GM18508 (cell line): ENCODE measurements around the gene BCKDK.

Source experiments
- ATAC-seq: cut with Tn5 transposase; IDR thresholded peaks from one replicate; pipeline ENCODE4 v1.9.1; 2021; ENCODE audit warnings: moderate number of reproducible peaks; ENCODE audit not compliant: insufficient read depth, unreplicated experiment

BCKDK gene

DNA sequence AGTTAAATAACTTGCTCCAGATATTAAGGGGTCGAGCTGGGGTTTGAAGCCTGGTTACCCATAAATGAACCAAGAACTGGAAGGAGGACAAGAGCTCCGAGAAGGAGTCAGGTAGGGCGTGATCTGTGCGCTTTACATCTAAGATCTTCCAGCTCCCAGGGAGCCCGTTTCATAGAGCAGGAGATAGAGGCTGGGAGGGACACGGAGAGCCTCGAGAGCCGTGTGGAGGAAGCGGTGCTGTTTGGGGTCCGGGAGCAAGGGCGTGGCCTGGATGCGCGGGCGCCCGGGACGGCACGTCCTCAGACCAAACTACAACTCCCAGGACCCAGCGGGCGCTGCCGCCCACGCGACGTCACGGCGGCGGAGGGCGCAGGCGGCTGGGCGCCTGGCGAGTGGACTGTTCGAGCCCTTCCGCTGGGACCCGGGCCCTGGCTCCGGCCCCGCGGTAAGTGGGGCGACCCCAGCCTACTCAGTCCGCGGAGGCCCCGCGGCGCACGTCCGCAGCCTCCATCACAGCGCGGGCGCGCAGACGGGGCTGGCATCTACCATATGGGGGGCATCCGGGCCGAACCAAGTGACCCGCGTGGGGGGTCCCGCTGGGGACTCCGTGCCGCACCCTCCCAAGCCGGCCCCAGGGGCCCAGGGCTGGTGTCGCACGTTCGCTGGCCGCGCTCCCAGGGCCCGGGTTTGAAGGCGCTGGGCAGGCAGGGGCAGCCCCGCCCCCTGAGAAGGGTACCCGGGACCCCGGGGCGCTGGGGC is at the start of gene BCKDK:
BCKDK (plus strand) TSS at position 352 of the 759 bp plus-strand sequence. CDS start 838 bp downstream, outside the sequence.
- peak; percentile 48 for ATAC-seq

DNA sequence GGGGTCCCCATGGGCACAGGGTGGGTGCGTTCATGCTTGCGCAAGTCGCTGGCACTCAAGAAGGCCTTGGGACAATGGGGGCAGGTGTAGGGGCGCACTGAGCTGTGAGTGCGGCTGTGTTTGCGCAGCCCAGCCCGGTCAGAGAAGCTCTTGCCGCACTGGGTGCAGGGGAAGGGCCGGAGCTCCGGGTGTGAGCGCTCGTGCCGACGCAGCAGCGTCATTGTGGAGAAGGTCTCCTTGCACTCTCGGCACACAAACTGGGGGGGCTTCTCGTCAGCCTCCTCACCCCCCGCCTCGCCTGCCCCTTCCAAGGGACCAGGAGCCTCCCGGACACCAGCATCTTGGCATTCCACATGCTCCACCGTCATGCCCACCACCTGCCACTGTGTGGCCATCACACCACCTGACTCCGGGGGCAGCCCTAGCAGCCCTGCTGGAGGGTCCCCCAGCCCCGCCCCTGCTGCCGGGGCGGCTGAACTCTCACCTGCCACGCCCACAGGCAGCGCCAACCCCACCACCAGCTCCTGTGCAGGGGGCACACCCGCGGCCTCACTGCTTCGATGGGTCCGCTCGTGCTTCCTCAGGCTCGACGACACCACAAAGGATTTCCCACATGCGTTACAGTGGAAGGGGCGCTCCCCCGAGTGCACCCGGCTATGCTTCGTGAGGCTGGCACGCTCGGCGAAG is 46.9 kb upstream of the BCKDK start:
- no peak for ATAC-seq

- ATAC-seq: no peak
Observed at GRCh38 chr16:31061813-31062440, 46.3 kb upstream of the BCKDK start.

GRCh38 chr16:31063495-31063842 is 44.7 kb upstream of the BCKDK start:
- ATAC-seq: no peak

DNA sequence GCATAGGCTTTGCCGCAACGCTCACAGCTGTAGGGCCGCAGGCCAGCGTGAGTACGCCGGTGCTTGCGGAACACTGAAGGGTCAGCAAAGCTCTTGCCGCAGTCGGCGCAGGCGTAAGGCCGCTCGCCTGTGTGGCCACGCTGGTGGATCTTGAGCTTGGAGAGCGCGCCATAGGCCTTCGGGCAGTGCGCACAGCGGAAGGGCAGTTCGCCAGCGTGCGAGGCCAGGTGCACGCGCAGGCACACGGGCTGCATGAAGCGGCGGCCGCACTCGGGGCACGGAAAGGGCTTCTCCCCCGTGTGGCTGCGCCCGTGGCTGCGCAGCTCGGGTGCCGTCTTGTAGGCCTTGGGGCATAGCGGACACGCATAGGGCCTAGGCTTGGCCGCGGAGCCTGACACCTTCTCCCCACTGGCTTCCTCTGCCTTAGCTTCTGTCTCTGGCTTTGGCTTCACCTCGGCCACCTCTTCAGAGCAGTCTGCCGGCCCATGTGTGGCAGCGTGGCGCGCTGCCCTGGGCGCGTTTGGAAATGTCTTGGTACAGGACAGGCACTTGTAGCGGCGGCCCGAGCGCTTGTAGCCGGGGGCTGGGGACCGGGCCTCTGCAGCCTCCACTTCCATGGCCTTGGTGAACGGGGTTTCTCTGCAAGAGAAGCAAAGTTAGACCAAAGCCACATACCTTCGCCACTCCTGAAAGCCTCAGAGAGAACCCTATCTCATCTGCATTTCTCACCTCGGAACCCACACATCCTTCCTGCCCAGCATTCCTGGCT is 44.2 kb upstream of the BCKDK start:
- no peak for ATAC-seq

DNA sequence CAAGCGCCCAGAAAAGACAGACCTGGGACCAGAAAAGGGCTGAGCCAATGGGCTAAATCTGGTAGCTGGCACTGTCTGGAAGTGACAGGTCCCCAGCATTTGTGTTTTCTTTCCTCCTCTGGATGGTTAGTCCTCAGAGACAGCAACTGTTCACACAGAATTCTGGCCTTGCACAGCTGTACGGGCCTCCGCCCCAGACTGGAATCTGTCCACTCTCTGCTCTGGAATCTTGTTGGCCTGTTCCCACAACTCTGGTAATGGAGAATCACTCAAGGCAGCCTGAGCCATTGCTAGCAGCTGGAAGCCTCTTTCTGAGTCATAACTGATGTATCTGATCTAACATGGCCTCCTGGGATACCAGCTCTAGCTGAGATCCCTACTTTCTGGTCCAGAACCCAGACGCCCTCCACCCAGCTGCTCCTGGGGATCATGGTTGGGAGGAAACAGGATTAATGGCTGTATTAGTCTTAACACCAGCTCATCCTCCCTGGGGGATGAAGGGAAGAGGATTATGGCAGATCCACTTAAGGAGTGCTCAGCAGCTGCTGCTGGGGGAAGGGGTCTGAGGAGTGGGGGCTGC is 43.2 kb upstream of the BCKDK start:
- ATAC-seq: no peak

DNA sequence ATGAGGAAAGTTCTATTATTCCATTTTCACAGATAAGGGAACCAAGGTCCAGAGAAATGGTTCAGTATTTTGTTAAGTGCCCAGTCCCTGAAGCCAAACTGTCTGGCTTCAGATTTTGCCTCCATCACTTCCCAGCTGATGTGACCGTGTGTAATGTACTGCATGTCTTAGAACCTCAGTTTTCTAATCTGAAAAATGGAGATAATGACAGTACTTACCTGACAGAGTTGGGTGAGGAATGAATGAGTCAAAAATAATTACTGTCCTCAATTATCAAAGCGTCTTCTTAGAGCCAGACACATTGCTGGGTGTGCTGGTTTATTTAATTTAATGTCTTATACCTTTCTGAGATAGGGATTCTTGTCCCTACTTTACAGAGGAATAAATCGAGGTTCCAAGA is 40.8 kb upstream of the BCKDK start:
- ATAC-seq: no peak

DNA sequence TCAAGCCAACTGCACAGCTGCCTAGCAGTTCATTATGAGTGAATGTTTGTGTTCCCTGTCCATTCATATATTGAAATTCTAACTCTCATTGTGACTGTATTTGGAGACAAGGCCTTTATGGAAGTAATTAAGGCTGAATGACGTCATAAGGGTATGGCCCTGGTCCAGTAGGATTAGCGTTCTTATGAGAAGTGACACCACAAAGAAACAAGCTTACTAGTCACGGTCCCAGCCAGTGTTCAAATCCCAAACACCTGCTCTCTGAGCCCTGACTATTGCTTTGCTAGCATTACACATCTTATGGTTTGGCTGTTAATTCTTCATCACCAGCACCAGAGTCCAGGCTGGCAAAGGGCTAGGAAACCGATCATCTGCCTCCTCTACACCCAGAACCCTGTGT is 36.3 kb upstream of the BCKDK start:
- no peak for ATAC-seq

DNA sequence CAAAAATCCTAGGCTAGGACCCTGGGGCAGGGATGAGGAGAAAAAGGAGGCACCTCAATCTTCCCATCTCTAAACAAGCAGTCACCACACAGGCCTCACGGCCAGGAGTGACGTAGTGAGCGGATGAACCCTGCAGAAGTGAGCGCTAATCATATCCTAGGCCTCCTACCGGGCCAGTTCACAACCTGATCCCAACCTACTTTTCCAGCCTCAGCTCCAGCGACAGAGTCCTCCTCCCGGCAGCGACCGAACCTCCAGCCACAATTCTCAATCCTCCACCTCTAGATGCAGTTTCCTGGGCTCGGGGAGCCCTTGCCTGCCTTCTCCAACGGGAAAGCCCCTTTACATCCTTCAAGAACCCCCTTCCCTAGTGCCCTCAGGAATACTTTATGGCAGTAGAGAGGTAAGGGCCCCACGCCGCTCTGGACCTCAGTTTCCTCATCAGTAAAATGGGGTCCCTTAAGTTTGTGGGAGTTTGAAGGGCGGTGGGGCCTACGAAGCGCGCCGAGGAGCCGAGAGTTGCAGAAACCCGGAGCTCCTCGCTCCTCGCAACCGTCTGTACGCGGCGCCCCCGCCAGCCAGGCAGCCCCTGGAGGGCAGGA is 35.5 kb upstream of the BCKDK start:
- ATAC-seq: no peak

- peak; percentile 25 for ATAC-seq
Observed at GRCh38 chr16:31073142-31073969, 34.8 kb upstream of the BCKDK start.

DNA sequence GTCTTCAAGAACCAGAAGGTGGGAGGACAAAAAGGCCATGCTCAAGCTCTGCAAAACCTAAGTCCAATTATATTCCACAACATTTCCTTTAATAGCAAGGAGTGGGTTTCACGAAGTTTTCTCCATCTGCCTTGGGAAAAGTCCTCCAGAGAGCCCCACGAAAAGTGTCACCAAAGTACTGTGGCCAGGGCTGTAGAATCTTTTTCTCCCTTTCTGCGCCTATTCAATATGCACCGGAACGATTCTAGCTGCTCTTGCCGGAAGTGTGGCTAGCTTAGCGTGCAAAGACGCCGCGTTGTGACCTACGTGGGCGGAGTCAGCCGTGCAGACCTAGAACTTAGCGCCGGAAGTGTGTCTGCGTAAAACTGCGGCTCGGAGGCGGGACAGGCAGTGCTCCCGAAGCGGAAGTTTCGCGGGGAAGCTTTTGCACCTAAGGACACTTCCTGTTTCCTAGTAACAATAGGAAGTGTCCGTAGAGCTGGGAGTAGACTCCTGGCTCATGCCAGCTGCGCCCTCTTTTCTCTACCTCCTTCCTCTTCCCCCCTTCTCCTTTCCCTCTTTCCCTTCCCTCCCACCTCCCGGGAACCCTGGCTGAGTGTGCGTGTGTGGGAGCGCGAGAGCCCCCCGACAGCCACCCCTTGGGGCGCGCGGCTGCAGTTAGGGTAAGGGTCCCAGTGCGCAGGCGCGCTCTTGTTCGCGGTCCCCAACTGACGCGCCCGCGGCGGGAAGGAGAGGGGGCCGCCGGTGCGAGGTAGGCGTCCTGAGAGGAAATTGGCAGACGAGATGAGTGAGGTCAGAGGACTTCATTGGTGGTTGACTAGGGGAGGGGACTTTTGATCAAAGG is 34.0 kb upstream of the BCKDK start, which contains the start of the genes ZNF646 and ZNF668:
ZNF646 (plus strand) TSS at position 453 of the 844 bp plus-strand sequence. CDS start 1,903 bp downstream, outside the sequence.
ZNF668 (minus strand) TSS at position 271 of the 844 bp plus-strand sequence. CDS start 9,781 bp downstream, outside the sequence.
- peak; percentile 50 for ATAC-seq

DNA sequence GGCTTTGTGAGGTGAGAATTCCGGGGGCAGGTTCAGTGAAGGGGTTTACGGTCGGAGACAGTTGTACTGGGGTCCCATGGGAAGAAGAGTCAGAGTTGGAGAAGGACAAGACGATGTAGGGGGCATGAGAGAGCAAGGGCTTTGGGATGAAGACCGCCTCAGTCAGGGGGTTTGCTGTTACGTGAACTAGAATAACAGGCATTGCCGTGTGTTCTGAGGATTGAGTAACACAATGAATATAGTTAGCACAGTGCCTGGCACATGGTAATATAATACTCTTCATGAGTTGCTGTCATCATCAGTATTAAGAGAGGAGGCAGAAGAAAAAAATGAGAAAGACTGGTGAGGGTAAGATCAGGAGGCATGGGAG is 33.4 kb upstream of the BCKDK start:
- no peak for ATAC-seq

DNA sequence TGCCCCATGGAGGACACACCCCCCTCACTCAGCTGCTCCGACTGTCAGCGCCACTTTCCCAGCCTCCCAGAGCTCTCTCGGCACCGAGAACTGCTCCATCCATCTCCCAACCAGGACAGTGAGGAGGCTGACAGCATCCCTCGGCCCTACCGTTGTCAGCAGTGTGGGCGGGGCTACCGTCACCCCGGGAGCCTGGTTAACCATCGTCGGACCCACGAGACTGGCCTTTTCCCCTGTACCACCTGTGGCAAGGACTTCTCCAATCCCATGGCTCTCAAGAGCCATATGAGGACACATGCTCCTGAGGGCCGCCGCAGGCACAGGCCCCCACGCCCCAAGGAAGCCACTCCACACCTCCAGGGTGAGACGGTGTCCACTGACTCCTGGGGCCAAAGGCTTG is 31.9 kb upstream of the BCKDK start:
- ATAC-seq: no peak

GRCh38 chr16:31077024-31077423 is 31.2 kb upstream of the BCKDK start:
- ATAC-seq: no peak

DNA sequence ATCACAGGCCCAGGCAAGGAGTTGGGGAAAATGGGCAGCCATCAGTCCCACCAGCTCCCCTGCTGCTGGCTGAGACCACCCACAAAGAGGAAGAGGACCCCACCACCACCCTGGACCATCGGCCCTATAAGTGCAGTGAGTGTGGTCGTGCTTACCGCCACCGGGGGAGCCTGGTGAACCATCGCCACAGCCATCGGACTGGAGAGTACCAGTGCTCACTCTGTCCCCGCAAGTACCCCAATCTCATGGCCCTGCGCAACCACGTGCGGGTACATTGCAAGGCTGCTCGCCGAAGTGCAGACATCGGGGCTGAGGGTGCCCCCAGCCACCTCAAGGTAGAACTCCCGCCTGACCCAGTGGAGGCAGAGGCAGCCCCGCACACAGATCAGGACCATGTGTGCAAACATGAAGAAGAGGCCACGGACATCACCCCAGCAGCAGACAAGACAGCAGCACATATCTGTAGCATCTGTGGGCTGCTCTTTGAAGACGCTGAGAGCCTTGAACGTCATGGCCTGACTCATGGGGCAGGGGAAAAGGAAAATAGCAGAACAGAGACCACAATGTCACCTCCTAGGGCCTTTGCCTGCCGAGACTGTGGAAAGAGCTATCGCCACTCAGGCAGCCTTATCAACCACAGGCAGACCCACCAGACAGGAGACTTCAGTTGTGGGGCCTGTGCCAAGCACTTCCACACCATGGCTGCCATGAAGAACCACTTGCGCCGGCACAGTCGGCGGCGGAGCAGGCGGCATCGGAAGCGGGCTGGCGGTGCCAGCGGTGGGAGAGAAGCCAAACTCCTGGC is 30.4 kb upstream of the BCKDK start:
- no peak for ATAC-seq

DNA sequence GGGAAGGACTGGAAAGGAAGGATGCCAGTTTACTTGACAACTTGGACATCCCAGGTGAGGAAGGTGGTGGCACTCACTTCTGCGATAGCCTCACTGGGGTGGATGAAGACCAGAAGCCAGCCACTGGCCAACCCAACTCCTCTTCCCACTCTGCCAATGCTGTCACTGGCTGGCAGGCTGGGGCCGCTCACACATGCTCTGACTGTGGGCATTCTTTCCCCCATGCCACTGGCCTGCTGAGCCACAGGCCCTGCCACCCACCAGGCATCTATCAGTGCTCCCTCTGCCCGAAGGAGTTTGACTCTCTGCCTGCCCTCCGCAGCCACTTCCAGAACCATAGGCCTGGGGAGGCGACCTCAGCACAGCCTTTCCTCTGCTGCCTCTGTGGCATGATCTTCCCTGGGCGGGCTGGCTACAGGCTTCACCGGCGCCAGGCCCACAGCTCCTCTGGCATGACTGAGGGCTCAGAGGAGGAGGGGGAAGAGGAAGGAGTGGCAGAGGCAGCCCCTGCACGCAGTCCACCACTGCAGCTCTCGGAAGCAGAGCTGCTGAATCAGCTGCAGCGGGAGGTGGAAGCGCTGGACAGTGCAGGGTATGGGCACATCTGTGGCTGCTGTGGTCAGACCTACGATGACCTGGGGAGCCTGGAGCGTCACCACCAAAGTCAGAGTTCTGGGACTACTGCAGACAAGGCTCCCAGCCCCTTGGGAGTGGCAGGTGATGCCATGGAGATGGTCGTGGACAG is 29.4 kb upstream of the BCKDK start:
- no peak for ATAC-seq
